Measurements from ENCODE around the gene NTM.
"Not testable (repeated sequence)": the region's sequence is repeated elsewhere in the genome, so short reads cannot be mapped to it uniquely, and the experiment has no call there.

The NTM gene

DNA sequence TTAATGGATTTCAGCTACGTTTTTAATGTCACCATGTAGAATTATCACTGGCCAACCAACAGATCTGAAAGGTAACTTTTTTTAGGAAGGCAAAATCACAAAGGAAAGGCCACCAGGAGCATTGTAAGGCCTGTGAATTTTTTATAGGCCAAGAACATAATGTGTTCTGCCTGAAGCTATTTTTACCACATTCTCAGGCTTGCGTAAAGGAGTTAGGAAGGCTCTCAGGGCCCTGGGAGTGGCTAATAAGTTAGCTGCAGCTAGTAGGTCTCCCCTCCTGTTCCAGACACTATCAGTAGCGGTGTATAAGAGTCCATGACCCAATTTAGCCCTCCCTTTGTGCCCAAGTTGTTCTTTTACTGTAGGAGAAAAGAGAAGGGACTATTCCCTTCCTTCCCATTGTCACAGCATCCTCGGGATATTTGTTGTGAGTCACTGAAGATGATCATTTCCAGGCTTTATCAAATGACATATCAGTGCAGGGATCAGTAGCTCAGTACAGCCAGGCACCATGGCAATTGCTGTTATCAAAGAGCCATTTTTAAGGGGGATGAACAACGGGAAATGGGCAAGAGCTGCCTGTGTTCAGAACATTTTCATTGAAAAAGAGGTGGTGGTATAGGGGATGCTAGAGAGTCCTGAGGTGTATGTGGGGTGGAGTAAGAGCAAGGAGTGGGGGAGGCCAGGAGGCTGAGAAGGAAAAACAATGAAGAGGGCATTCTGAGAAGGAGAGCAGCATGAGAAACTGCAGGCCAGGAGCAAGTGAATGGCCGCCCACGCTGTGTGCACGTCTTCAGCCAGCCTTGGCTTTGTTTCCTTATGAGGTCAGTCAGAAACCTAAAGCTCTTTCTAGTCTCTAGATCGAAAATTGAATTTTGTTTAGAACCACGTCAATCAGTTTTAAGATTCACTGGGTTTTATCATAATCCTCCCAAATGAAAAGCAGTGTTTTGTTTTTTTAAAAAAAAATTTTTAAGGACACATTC, 940.3 kb downstream of the NTM start:
- no peak for DNase-seq

DNA sequence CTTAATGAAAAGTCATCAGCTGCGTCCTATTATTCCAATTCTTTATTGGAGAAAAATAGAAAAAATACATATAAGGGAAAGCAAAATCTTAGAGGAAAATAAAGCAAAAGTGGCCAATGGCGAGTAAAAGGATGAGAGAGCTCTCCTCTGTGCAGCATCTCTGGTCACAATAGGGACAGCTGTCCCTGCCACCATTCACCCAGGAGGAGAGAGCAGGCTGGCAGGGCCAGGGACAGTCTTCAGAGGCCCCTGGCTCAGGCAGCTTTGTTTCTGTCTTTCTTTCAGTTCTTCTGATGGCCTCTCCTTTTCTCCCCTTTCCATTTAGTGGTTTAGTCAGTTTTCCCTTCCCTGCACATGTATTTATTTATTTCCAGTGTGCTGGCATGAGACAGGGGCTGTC, 941.3 kb downstream of the NTM start:
- no peak for DNase-seq

DNA sequence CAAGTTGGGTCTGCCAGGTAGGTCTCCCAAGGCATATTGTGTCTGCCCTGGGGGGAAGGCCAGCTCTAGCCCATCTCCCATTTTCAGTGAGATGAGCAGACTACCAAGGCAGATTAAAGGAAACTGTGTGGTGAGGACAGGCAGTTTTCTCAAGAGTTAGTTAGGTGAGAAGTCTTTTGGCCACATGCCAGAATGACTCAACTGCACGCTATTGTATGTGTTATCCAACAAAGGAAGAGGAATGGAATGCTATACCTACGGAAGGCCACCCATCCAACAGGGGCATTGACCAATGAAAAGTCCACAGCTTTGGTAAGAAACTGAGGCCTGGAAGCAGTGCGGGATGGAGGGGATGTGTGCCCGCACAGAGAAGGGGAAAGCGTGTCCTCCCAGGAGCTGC, 941.7 kb downstream of the NTM start:
- no peak for DNase-seq

DNA sequence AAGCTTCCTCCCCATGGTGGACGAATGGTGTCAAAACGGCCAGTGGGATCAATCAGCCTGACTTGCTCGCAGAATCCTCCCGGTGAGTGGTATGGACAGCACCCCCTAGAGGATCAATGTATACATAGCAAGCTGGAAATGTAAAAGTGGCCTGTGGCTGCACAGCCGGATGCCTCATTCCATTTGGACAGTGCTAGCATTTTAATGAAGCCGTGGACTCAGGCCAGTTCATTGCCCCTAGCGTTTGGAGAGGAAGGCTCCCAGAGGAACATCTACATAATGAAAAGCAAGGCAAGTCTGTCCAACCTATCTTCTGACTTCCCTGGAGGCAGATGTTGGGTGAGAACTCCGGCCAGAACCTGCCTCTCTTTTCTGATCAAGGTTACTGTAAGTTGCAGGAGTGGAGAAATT, 942.3 kb downstream of the NTM start:
- no peak for DNase-seq

DNA sequence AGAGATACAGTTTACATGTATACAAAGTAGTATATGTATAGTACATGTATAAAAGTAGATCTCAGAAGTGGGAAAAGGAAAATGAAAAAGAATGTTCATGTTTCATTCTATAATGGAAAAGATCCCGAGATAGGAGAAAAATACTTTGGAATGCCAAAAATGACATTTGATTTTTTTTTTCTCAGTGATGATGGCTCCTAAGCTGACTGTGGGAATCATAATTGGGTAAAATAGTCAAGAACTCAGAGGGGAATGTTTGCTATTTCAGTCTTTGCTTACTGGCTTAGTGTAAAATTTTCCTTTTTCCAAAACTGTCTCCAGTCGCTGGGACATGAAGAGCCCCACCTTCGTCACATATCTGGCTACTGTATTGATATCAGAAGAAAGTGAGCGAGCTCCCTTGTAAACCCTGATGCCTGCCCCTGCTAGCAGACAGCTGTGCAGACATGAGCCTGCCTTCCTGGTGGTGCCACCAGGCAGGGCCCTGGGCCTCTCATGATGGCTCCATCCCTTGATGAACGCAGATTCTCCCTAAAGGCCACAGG, 944.6 kb downstream of the NTM start:
- no peak for DNase-seq

DNA sequence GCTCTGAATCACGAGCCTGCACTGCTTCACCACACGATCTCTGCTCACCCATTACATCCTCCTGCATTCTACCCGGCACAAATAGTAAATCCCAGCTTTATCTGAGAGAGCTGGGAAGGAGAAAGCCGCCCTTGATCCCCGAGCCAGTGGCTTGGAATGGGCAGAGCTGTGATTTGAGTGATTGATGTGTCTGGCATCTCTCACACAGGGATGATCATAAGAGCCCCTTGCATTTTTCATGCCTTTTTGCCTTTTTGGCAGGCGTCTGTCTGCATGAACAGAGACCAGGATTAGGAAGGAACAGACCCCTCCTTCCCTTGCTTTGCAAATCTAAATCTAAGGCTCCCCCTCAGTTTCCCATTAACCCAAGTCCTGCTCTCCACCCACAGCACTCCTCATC, 945.3 kb downstream of the NTM start:
- no peak for DNase-seq

DNA sequence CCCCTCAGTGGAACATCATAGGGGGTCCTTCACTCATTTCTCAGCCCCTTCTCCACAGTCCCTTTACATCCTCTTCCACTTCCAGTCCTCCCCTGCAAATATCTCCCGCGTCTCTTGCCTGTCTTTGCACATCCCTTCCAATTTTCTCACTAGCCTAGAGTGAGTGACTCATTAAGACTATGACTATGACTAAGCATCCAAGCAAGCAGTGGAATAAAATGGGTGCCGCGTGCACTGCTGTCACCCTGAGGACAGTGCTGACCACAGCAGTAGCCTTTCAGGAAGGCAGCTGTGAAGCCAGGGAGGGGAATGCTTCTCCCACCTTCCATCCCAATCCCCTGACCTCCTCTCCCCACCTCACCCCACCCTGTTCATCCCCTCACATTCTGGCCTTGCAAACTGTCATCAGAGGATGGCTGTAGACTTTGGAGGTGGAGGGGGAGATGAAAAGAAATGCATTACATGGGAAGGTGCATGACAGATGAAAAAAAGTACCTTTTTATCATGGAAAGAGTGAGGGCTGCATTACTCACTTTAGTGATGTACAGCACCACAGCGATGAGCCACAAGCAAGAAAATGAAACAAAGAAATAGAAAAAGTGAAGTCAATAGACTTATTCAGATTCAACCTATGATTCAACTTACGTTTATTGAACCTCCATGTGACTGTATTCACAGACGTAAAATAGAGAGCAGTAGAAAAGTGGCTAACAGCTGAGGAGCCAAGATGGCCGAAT, 948.2 kb downstream of the NTM start:
- no peak for DNase-seq

DNA sequence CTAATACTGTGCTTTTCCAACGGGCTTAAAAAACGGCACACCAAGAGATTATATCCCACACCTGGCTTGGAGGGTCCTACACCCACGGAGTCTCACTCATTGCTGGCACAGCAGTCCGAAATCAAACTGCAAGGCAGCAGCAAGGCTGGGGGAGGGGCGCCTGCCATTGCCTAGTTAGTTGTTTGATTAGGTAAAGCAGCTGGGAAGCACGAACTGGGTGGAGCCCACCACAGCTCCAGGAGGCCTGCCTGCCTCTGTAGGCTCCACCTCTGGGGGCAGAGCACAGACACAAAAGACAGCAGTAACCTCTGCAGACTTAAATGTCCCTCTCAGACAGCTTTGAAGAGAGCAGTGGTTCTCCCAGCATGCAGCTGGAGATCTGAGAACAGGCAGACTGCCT, 949.0 kb downstream of the NTM start:
- not testable (repeated sequence) for DNase-seq

DNA sequence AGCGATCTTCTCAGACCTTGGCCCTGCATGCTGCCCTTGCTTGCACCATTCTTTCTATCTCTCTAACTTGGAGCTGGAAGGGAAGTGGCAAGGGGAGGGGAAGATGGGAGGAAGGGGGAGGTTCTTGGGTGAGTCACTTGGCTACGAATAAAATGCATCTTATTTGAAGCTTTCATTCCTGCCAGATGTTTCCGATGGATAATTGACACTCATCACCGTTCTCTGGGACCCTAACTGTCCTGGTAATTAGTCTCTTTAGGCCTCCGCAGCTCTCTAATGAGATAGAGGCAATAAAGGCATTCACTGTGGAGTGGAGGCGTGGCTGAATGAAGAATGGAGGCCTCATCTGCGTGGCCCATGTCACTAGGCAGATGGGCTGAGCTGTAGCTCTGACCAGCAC, 960.1 kb downstream of the NTM start:
- DNase-seq: no peak

DNA sequence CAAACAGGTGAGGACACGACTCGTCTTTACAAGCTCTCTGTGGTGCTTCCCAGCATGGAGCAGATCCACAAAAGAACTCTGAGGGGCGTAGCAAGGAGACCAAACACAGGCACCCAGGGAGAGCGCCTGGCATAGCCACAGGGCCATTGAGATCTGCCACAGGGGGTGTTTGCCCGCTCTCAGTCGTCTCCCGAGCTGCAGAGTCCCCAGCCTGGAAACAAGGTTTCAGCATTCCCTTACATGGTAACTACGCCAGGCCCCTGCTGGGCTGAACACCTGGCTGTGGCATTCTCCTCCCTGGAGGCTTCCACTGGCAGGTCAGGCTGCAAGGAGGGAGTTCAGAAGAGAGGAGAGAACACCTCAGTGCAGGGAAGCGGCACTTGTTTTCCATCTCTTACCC, 962.1 kb downstream of the NTM start:
- DNase-seq: no peak

DNA sequence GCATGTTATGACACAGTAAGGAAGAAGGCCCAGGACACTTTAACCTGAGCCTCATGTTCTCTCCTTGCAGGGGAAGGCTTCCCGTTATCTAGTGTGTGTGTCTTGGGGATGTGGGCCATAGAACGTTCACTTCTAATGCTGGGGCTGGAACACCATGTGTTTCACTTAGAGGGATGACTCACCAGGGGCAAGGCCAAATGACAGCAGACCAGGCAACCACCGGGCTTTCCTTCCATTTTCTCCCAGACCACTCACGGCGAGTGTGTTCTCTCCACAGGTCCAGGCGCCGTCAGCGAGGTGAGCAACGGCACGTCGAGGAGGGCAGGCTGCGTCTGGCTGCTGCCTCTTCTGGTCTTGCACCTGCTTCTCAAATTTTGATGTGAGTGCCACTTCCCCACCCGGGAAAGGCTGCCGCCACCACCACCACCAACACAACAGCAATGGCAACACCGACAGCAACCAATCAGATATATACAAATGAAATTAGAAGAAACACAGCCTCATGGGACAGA, 964.4 kb downstream of the NTM start:
- no peak for DNase-seq

DNA sequence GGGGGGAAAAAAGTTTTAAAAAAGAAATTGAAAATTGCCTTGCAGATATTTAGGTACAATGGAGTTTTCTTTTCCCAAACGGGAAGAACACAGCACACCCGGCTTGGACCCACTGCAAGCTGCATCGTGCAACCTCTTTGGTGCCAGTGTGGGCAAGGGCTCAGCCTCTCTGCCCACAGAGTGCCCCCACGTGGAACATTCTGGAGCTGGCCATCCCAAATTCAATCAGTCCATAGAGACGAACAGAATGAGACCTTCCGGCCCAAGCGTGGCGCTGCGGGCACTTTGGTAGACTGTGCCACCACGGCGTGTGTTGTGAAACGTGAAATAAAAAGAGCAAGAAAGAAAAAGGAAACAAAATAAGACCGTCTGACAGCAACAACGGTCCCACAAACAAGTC, 964.9 kb downstream of the NTM start:
- DNase-seq: no peak

DNA sequence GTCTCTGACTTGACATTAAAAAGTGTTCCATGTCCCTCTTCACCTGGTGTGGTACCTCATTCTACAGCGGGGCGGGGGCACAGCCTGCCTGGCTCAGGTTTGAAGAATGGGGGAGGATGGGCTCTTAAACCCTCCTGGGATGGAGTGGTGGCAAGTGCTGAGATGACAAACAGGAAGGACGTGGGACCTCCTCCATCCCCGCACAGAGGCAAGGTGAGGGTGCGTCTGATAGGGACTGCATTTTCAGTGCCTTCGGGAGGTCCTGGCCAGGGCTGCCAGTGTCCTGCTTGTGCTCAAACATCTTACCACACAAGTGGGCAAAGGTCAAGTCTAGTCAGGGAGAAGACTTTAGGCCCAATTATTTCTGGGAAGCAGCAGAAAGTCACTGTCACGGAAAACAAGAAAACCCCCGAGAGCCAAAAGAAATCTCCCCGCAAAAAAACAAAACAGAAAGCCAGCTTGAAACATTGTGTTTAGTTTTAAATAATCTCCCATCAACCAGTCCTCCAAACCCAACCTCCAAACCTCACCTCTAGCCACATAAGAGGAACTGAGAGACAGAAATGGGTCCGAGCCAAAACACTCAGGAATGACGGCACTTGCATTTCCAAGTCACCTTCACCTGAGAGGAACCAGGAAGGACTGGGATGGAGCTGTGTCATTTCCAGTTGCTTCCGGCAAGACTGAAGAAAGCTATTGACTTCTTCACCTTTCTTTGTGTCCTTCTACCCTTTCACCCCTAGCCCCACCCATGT, 966.5 kb downstream of the NTM start:
- no peak for DNase-seq

DNA sequence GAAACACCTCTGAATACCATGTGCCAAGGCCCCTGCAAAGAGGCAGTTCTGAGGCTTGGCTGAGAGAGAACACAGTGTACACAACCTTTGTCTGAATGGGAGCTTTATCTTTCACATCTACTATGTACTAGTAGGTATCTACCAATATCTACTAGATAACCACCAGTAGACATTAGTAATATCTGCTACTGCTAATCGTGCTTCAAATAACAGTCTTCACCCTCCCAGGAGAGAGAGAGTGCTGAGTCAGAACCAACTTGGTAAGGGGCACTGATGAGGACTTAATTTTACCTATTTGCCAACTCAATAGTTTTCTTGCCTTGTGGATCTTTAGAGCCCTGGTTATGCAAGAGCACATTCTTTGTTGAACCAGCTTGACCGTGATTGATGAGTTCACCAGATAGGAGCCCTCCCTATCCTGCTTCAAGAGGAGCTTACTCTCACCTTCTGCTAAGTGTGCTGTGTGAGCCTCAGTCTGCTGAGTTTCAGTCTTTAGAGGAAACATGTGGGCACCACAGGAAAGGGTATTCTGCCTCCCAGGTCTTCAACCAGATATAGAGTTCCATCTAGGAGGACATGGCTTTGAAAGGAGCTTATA, 967.5 kb downstream of the NTM start:
- no peak for DNase-seq

DNA sequence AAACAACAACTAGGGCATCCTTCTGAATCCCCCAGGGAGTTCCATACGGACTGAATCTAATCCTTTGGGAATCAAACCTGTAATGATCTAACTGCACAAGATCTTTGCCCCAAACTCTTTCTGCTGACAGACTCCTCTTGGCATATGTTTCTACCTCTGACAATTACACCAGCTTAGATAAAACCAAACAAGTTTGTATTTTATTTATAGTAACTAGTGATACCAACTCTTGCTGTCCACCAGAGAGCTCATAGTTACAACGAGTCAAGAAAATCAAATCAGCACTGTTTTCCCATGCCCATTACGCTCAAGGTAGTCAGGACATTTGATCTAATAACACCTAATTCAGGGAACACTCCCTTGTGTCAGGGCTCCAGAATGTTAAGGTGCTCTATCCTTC, 972.0 kb downstream of the NTM start:
- DNase-seq: no peak

DNA sequence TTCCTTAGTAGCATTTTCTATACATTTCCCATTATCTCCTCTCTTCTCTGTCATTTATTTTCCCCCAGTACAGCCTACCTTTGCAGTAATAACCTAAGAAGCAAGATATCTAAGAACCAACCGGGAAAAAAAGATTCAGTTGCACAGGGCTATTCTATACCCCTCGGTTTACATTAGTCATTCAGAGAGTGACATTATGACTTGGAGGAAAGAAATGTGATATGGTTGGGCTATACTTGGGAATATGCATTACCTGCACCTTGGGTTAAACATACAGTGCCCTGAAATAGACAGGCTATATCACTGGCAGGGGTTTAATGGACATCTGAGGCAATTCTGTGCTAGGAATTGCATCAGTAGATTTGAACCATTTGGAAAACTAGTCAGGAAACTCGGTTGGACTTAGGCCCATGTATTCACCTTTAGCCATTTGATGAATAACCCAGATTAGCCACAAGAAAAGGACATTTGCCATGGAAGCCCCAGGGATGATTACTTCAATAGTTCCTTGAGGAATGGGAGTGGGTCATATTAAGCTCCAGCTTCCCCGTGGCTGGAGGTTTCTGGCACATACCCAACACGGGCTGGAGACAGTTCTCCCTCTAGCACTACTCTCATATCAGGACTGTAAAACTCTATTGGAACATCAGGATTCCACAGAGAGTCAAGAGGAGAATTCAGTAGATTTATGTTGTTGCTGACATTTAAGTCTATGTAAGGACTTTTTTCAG, 973.2 kb downstream of the NTM start:
- DNase-seq: no peak

DNA sequence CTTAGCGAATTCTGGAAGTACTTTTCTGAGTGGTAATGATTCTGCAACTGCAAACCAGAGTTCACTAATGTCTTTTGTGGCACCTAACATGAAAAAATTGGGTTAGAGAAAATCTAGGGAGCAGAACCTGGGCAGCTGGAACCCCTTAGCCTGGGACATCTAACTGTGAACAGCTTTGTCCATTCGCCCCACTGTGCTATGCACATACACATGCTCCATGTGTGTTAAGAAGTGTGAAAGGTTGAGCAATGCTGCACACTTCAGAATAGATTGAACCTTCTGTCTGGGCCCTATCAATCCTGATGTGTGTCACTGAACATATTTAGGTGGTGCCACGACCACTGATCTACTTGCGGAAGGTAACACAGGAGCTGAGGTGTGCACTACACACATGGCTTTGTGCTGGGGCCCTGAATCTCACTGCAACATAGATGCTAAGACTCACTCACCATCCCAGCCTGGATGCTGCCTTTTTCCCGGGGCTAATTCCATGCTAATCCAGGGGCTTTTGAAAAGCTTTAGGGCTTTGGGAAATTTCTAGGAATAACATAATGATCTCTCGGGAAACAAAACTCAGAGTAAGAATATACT, 976.2 kb downstream of the NTM start:
- no peak for DNase-seq

DNA sequence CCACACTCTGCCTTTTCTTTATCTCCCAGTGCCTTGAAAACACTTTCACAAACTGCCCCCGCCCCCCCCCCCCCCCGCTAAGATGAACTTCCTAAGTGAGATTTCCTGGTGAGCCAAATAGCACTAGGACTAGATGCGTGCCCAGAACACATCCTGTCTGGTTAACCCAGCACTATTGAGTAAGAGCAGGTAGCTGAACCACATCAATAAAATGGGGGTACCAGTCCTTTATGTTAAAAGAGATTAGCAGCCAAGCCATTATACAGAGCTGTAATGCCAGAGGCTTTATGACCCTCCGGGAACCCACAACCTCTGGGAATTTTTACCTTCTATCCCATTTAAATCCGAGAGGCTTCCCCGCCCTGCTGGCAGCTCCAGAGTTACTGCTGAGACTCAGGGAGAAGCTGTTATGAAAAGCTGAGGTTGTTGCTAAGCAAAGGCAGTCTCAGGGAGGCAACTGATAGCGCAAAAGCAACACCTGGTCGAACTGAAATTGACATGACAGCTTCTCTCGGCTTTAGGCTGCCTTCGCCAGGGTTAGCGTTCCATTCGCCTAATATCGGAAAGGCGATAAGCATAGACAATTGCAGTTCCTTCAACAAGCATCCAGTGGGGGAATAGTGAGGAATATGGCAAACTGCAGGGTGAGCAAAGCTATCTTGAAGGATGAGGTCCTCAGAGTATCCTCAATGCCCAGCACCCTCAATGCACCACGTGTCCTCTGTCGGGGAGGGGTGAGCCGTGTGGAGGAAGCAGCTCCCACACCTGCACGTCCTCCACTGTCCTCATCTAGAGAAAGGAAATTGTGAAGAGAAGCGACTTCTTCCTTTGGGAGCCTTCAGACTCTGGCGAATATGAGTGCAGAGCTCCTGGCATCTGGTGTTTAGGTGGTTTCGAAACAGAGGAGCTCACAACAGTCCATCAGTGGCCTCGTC, 977.0 kb downstream of the NTM start:
- DNase-seq: no peak

DNA sequence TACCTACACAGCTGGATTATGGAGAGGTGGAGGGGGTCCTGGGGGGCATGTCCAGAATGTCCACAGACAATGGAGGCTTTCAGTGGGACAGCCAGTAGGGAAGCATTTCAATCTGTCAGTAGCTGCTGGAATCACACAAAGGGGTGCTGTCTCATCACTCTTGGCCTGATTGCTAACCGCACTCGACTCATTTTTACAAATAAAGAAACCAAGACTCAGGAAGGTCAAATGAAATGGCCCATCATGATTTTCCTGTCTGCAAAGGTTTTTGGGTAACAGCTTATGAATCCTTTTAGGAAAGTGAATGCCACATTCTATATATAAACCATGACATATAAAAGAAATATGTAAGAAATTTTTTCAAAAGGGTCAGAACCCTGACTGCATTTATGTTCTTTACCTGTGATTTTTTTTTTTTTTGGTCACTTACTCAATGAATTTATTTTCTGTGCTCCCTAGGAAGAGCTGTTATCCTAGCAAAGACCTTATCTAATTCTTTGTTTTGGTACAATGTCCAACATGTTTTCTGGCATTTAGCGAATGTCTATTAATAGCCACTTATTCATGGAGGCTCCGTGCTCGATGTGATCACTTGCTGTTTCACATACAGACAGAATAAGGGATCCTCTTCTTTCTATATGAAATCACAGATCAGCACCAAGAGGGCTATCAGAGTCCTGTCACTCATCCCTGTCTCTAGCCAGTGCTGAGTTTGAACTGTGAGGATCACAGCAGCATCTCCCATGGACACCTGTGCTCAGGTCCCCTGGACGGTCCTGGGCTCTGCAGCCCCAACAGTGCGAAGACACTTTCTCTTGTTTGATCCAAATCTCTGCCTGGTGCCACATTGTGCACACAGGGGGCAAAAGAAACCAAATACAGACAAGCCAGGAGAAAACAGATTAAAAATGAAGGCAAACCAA, 979.7 kb downstream of the NTM start:
- no peak for DNase-seq

Data from stimulated activated CD4-positive, alpha-beta T cell treated with anti-CD3 and anti-CD28 coated beads, Interleukin-1b, Interleukin-23, amount 100 ng/mL, for 48 hours (primary cell).